Cardiac muscle cell (in vitro differentiated cells and primary cell): ENCODE data around the gene FANCL. TPM values are rescaled to one million over a fixed set of nuclear protein-coding genes. Genes with fewer than 3 reads are reported as not detected.
"Not testable (repeated sequence)": the region's sequence is repeated elsewhere in the genome, so short reads cannot be mapped to it uniquely, and the experiment has no call there.

Experiments
- DNase-seq, 2 donors: peaks; one replicate each; pipeline versions ENCODE4 v3.0.0 to v3.0.0-alpha.2; 2010 to 2017; ENCODE audit warnings: low read depth in 1 of 2, low spot score in 1 of 2
- H3K27ac ChIP-seq: fragments of 200-600 bp; sonication (generic); 2 replicates; pipeline ENCODE4 v1.5.1; 2016
- H3K27me3 ChIP-seq: fragments of 200-600 bp; sonication (generic); 2 replicates; pipeline ENCODE4 v1.6.0; 2016; ENCODE audit warnings: control low read depth
- H3K36me3 ChIP-seq: fragments of 200-600 bp; sonication (generic); 2 replicates; pipeline ENCODE4 v1.5.1; 2016; ENCODE audit warnings: control low read depth
- H3K4me1 ChIP-seq: fragments of 200-600 bp; sonication (generic); 2 replicates; pipeline ENCODE4 v1.8.1; 2017; ENCODE audit warnings: low read depth, mild to moderate bottlenecking, mixed run types
- H3K4me3 ChIP-seq: fragments of 200-600 bp; sonication (generic); 2 replicates; pipeline ENCODE4 v1.5.1; 2016; ENCODE audit warnings: mild to moderate bottlenecking
- H3K9me3 ChIP-seq: fragments of 200-600 bp; sonication (generic); 2 replicates; pipeline ENCODE4 v1.5.1; 2017; ENCODE audit warnings: low read depth, mild to moderate bottlenecking, control low read depth
- polyA plus RNA-seq: library from polyadenylated mRNA; unstranded; fragments of >200 nt; fragmentation: Nextera tagmentation; extraction: Ambion mirVana; gene quantifications from 2 replicates; pipeline ENCODE4 v1.2.1, GENCODE V29; 2016
- total RNA-seq: library from RNA; depleted of rRNA; stranded (reverse); fragments of >200 nt; gene quantifications from 2 replicates; pipeline ENCODE4 v1.2.3, GENCODE V29; 2016
- TF ChIP-seq, protein P1 (sequence below): IDR thresholded peaks from 2 replicates; pipeline ENCODE4 v1.5.1; 2012; ENCODE audit warnings: low read depth, mild to moderate bottlenecking, low read length

The FANCL gene
- total and polyA plus RNA-seq, 2 experiments from 2014 or later: 33.3 to 51.3 TPM

DNA sequence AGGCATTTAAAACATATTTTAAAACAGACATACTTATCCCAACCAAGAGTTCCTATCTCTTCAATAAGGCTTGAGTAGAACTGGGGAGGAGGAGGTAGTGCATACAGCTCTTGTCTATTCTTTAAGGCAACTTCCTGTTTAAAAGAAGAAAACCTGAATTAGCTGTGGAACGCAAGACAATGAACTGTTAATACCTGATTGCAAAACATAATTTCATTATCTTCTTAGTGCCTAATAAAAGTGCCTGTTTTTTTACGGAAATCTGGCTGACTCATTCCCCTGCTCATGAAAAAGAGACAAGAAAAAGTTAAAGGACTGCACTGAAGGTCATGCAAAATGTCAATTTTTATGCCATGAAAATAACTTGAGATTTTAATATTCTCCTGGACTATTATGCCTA, 19.2 kb downstream of the FANCL start:
- DNase-seq: peak in 1 of 2 donors; percentile 58
- Histone ChIP-seq H3K27me3 (no peaks in the 10 kb centered on the region), H3K36me3 (peaks cover 6% of the 10 kb centered on the region), H3K27ac (no peak overlapping the region), H3K4me3 (no peak overlapping the region), H3K9me3 (no peaks in the 10 kb centered on the region), H3K4me1 (no peaks in the 10 kb centered on the region)
- TF ChIP-seq, protein P1, sequence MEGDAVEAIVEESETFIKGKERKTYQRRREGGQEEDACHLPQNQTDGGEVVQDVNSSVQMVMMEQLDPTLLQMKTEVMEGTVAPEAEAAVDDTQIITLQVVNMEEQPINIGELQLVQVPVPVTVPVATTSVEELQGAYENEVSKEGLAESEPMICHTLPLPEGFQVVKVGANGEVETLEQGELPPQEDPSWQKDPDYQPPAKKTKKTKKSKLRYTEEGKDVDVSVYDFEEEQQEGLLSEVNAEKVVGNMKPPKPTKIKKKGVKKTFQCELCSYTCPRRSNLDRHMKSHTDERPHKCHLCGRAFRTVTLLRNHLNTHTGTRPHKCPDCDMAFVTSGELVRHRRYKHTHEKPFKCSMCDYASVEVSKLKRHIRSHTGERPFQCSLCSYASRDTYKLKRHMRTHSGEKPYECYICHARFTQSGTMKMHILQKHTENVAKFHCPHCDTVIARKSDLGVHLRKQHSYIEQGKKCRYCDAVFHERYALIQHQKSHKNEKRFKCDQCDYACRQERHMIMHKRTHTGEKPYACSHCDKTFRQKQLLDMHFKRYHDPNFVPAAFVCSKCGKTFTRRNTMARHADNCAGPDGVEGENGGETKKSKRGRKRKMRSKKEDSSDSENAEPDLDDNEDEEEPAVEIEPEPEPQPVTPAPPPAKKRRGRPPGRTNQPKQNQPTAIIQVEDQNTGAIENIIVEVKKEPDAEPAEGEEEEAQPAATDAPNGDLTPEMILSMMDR: no peak

DNA sequence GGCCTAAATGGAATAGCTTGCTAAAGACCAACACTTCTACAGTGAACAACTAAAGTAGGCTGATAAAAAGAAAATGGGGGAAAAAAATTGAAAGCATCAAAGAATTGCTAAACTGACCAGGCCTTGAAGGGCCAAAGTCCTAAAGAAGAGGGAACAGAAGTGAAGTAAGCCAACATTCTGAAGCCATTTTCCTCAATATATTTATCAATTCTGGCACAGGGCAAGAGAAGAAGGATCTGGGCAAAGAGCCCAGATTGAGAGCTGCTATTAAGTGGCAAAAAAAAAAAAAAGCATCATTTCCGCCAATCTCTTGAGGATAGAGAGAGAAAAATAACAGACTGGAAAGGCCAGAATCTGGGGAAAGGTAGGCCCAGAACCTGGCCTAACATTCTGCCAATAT, 25.7 kb downstream of the FANCL start:
- DNase-seq: peak in 1 of 2 donors; percentile 78
- Histone ChIP-seq H3K4me3 (no peak overlapping the region), H3K9me3 (no peaks in the 10 kb centered on the region), H3K36me3 (no peaks in the 10 kb centered on the region), H3K27me3 (no peaks in the 10 kb centered on the region), H3K4me1 (no peaks in the 10 kb centered on the region), H3K27ac (no peak overlapping the region)
- TF ChIP-seq, protein P1: no peak

DNA sequence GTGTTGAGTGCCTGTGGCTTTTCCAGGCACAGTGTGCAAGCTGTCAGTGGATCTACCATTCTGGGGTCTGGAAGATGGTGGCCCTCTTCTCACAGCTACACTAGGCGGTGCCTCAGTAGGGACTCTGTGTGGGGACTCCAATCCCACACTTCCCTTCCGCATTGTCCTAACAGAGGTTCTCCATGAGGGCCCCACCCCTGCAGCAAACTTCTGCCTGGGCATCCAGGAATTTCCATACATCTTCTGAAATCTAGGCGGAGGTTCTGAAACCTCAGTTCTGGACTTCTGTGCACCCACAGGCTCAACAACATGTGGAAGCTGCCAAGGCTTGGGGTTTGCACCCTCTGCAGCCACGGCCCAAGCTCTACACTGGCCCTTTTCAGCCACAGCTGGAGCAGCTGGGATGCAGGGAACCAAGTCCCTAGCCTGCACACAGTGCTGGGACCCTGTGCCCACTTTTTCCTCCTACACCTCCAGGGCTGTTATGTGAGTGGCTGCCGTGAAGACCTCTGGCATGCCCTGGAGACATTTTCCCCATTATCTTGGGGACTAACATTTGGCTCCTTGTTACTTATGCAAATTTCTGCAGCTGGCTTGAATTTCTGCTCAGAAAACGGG, 30.1 kb downstream of the FANCL start:
- not testable (repeated sequence) for H3K36me3 ChIP-seq

DNA sequence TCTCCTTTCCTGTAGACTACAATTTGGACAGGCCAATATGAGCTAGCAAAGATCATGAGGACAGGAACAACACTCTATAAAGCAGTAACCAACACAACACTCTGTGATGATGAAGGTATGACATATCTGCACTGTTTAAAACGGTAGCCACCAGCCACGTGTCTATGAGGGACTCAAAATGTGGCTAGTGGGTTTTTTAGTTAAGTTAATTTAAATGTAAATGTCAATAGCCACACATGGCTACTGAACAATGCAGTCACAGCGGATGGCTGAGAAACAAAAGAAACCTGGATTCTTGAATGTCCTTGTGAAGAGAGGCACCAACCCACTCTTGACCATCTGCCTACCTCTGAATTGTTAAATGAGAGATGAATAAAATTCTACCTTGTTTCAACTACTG, 33.9 kb downstream of the FANCL start:
- Histone ChIP-seq H3K36me3 (peaks cover 13% of the 10 kb centered on the region), H3K4me3 (no peak overlapping the region), H3K27ac (no peak overlapping the region), H3K4me1 (no peaks in the 10 kb centered on the region), H3K9me3 (no peaks in the 10 kb centered on the region), H3K27me3 (no peaks in the 10 kb centered on the region)
- TF ChIP-seq, protein P1: no peak
- DNase-seq: no peak

More for the DNA sequence above, 30.1 kb downstream of the FANCL start:
- not testable (repeated sequence) for H3K27me3 ChIP-seq, H3K9me3 ChIP-seq, DNase-seq, H3K4me3 ChIP-seq, H3K27ac ChIP-seq, H3K4me1 ChIP-seq

DNA sequence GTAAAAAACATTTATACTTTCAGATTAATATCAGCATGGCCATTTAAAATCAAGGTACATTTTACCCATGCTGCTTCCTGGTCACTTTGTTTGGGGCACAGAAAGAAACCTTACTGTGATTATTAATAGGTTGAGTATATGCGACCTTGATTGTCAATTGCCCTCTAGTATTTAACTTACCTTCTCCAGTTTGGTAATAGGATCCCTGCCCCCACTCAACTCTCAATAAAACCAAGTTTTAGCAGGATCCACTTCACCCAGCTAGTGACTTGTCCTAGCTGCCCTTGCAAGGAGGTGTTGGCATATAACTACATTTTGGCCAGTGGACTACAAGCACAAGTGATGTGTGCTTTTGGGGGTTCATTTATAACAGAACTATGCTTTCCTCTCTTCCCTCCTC, 34.3 kb downstream of the FANCL start:
- no peak overlapping the region for H3K4me3 ChIP-seq
- TF ChIP-seq, protein P1: no peak
- no peaks in the 10 kb centered on the region for H3K9me3 ChIP-seq
- no peaks in the 10 kb centered on the region for H3K27me3 ChIP-seq
- no peak overlapping the region for H3K27ac ChIP-seq
- no peak for DNase-seq
- peaks cover 13% of the 10 kb centered on the region for H3K36me3 ChIP-seq
- no peaks in the 10 kb centered on the region for H3K4me1 ChIP-seq

DNA sequence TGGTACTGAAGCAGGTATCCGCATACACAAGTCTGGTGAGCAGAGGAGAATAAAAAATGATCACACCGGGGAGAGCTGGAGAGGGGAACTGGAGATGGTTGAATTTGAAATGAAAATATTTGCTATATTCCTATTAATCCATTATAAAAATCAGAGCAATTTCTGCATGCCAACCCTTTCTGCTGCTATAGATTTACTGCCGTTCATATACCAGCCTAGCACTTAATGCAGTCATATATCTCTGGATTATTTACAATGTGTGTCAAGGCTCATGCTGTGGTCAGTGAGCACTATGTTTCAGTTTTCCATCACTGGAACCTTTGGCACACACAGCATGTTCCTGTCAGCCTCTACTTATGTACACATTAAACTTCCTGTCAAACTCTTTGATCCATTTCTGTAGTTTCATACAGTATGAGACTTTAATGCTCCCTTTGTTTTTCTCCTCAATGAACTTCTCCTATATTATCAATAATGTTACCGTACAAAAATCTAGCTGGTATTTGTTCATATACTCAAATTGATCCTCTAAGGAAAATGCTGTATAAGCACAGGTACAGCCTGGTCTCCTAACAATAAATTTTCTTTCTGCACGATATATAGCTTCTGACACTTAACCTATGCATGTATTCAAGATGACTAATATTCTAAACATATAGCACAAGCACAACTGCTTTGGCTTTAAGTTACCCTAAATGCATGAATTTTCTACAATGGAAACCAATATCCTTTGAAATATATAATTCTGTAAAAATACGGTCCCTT, 36.7 kb downstream of the FANCL start:
- H3K9me3 ChIP-seq: no peaks in the 10 kb centered on the region
- peaks cover 20% of the 10 kb centered on the region for H3K36me3 ChIP-seq
- H3K4me1 ChIP-seq: no peaks in the 10 kb centered on the region
- H3K4me3 ChIP-seq: no peak overlapping the region
- TF ChIP-seq, protein P1: no peak
- H3K27me3 ChIP-seq: no peaks in the 10 kb centered on the region
- DNase-seq: peak in 1 of 2 donors; percentile 18
- H3K27ac ChIP-seq: no peak overlapping the region
